GM19468 (cell line): ENCODE results near the gene IFT43.

Experiments
- ATAC-seq: cut with Tn5 transposase; IDR thresholded peaks from one replicate; pipeline ENCODE4 v1.9.1; 2021; ENCODE audit warnings: mild to moderate bottlenecking, moderate library complexity, moderate number of reproducible peaks; ENCODE audit not compliant: unreplicated experiment; ENCODE audit errors: extremely low read depth

Gene IFT43

DNA sequence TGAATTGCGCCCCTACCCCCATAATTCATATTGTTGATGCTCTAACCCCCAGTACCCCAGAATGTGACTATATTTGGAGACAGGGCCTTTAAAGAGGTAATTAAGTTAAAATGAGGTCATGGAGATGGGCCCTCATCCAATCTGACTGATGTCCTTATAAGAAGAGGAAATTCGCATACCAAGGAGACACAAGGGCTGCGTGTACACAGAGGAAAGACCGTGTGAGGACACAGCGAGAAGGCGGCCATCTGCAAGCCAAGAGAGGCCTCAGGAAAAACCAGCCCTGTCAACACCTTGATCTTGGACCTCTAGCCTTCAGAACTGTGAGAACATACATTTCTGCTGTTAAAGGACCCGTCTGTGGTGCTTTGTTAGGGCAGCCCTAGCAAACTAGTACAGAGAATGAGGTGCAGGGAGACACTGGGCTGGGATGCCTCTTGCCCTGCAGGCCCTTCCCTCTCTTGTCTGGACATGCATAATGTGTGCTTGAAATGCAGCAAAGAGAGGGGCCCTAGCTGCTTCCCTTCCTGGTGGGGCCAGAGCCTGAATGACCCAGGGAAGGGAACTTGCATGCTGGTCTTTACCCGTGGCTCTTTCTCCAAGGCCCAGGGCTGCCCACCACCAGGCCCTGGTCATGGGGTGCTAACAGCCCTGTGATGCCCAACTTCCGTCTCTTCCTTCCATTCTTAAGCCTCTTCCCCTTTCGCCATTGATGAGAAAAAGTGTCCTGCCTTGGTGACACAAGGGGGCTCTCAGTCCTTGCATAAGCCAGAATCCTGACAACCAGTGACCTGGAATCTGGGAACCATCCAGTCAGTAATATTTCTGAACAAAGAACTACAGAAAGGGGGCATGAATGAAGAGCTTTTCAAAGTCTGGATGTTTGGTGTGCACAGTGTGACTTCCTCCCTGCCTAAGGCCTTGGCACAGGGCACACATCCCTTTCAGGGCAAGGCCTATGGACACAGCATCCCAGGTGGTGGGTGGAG is 116.1 kb downstream of the IFT43 start:
- no peak for ATAC-seq

DNA sequence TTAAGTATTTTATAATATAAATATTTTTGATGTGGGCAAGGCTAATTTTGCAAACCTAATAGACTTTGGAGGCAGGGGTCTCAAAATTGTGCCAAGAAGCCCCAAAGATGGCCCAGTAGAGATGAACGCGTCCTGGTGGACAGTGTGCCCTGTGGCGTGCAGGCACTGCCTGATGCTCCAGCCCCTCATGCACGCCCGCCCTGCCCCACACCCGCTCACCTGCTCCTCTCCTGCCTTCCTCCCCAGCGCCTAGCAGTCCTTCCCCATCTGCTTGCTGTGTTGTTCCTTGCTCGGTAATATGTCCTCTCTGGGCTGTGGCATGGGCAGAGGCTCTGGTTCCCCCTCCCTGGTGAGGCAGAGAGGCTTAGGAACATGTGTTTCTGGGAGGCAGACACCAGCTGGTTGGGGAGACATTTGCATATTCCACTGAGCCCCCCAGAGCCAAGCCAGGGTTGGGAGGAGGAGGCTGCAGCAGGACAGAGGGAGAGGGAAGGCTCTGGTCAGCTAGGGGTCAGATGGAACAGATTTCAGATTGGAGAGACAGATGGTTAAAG is 119.3 kb downstream of the IFT43 start:
- ATAC-seq = no peak

DNA sequence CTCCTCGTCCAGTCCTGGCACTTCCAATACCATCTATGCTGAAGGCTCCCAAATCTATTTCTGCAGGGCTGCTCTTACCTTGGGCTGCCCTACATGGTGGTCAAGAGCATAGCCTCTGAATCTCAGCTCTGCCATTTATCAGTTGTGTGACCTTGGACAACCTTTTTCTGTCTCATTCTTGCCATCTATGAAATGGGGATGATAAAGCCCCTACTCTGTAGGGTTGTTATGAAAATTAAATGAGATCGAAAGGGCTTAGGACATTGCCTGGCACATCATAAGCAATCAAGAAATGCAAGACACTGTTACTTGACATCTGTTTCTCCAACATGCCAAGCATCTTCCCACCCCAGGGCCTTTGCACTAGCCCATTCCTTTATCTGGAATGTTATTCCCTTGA is 120.6 kb downstream of the IFT43 start:
- ATAC-seq = no peak

DNA sequence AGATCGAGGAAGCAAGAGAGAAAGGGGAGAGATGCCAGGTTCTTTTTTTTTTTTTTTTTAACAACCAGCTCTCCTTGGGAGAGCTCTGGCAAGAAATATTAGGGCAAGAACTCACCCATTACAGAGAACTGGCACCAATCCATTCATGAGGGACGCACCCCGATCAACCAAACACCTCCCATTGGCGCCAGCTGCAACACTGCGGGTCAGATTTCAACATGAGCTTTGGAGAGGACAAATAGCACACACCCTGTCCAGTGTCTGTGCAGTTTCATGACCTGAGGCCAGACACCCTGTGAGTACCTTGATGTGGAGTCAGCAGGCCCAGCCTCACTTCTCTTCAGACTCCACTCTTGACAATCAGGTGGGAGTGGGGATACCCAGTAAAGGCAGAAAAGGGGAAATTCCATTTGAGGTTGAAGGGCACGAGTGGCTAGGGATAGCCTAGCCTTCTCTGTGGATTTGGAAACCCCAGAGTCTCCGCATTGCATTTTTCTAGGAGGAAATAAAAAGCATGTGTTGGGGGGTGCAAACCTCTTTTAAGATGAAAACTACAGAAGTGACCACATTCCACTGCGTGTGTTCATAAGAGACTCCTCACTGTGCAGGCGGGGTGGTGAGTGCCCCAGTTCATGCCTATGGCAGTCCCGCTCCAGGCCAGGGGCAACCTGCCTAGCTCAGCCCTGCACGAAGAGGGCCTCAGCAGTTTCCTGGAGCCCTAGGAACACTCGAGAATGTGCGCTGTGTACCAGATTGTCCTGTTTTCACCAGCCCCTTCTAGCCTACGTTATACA is 123.7 kb downstream of the IFT43 start:
- ATAC-seq = no peak

DNA sequence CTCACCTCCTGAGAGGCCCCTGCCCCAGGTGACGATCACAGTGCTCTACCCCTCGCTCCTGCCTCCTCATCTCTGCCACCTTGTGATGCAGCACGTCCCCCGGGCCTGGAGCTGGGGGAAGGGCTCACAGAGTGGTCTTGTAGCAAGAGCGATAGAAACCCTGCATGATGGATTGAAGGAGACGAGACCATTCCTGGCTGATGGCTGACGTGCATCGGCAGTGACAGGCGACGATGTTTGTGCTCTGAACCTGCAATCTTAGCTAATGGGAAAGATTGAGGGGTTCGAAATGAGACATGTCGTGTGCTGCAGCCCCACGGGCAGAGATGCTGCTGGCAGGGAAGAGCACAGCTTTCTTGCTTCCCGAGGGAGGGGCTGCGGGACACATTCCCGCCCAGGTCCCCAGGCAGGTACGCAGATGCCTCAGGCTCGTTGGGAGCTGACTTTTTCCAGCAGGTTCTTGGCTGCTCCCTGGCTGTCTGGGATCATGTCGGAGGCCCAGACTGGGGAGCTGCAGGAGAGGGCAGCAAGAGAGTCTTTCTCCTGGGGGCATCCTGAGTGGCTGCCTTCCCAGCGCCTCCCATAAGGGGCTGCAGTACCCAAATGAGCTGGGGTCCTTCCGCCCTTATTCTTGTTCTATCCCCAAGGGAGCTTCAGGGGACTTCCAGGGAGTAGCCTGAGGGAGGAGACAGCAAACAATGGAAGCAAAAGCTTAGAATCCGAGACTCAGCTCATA is 127.5 kb downstream of the IFT43 start:
- no peak for ATAC-seq

DNA sequence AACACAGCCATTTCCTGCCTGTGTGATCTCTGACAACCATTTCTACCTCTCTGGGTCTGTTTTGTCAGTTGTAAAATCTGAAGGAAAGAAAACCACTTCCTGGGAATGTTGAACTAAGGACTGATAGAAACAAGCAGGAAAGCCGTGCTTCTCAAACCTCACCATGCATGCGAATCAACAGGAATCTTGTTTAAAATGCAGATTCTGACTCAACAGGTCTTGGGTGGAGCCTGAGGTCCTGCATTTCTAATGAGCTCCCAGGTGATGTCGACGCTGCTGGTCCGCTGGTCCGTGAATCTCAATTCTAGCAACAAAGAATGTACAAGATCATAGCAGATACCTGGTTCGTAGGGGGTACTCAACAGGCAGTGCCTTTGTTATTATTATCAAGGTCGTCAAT is 128.1 kb downstream of the IFT43 start:
- ATAC-seq = no peak

DNA sequence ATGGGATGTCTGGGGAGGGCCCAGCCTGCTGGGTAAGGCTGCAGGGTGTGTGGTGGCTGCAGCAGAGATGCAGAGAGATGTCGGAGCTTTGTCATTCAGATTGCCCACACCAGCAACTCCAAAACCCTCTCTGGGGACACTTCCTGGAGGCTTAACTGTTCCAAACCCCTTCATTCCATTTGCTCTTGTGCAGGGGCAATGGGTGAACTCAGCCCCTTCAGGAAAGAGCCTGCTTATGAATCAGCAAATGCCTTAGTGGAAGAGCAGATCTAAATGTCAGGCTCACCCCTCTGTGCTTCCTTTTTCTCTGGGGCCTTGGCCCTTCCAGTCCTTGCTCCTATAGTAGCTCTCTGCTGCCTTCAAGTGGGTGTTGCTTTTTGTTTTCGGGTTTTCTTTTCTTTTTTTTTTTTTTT is 129.5 kb downstream of the IFT43 start:
- ATAC-seq = no peak

DNA sequence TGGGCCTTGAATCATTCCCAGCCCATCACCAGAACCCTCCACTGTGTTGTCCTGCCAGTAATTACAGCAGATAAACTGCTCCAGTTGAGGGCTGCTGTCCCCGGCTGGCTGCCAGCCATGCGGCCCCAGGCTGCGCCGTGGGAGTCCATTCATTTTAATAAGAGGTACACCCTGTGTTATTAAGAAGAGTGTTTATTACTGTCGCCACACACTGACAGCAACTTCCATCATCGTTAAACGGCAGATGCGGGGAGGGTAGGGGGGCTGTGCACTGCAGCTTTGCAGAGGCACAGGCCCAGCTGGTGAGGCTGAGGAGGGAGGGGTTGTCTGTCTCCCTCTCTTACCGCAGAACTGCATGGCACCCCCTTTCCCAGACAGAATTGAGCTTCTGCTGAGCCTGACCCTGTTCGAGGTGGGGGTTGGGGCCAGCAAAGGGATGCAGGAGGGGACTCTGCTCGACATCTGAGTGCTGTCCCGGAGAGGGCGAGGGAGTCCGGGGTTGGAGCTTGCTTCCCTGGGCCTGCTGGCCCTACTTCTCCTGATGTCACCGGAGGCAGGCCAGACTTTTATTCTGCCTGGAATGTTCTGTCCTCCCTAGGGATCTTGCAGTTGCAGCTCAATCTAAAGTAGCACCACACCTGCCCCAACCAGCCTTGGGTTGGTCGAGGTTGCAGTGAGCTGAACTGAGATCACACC is 132.4 kb downstream of the IFT43 start:
- no peak for ATAC-seq

DNA sequence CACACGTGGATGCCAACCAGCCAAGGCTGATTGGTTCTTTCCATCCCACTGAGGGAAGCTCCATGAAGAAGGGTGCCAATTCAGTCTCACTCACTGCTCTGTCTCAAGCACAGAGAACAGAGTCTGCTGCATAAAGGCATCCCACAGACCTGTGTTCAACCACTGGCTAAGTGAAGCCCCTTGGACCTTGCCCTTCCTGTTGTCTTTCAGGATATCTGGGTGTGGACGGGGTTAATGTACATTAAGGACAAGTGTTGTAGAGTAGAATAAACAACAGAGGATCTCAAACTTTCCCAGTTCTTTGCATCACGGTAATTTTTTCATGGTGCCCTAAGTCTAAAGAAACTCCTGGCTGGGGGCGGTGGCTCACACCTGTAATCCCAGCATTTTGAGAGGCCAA is 133.0 kb downstream of the IFT43 start:
- ATAC-seq = no peak

DNA sequence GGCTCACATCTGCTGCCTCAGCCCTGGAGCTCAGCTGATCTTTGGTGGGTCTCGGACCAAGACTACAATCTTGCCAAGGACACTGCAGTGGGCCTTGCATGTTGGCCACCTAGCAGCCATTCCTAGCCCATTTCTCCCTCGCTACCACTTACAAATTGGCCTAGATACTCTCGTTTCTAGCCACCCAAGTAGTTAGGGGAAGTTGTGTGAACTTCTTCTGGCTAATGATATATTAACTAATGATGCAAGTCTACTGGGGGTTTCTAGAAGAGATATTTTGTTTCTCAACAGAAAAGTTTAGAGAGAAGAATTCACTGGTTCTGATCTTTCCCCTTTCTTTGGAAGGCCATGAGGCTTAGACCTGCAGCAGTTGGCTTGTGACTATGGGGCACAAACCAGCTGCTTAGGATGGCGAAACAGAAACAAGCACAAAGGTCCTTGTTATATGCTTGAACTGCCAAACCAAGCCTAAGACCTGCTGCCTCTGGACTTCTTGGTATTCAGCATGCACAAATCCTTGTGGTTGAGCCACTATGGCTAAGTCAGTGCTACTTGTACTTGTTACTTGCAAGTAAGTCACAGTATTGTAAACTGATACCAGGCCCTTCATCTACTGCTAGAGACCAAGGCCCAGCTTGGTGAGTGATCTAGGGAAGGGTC is 135.7 kb downstream of the IFT43 start:
- ATAC-seq = no peak

DNA sequence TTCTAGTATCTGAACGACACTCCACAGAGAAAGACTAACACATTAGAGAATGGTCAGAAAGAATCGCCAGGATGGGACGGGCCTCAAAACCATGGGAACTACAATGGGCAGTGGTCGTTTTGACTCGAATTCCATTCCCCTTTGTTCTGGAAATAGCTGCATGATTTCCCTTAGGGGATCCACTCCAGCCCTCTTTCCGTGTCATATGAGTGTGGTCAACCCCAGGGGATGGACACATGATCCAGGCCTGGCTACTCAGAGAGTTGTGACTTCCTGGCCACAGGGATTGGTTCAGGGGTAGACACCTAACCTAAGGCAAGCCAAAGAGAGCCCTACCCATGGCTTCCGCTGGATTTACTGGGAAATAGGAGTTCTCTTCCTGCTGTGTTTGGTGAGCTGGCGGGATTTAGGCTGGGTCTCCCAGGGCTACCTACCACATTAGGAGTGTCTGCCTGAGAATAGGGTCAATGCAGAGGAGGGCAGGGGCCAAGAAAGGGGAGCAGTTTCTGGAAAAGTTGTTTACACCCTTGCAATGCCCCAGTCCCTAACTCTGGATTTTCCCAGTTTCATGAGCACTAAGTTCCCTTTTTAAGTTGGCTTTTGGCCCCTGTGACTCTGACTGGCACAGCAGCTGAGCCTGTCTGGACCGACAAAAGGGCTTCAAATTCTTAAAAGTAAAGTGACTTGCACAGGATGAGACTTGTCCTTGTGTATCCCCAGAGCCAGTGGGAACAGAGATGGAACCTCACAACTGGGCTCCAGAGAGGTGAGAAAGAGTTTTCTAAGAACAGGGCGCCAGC is 138.1 kb downstream of the IFT43 start:
- ATAC-seq = no peak

DNA sequence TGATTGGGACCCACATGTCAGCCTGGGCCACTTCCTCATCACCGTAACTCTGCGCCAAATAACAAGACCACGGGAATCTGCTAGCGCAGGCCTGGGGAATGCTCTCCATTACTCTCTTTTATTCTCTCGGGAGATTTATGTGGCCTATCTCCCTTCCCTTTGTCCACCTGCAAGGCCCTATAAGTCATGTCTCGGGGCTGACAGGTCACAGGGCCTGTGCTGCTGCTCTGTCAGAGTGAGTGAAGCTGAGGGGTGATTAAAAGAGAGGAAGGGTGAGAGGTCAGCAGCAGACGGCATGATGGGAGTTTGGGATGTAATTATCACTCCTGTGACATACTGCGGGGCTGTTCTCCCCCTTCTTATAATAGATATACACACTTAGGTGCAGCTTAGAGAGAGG is 139.9 kb downstream of the IFT43 start:
- no peak for ATAC-seq

DNA sequence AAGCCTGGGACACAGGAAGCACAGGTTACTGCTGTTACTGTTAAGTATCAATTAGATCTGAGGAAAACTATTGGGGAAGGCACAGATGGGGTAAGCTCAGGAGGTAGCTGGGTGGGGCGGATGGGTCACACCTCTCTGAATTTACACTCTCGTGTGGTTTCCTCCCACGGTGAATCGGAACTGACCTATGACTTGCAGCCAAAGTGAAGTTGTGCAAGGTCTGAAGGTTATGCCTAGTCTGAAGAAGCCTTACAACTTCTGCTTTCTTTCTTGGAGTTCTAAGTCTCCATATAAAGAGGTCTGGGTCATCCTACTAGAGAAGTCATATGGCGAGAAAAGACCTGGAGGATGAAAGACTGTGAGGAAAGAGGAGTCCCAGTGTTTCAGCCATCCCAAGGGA is 140.5 kb downstream of the IFT43 start:
- no peak for ATAC-seq

DNA sequence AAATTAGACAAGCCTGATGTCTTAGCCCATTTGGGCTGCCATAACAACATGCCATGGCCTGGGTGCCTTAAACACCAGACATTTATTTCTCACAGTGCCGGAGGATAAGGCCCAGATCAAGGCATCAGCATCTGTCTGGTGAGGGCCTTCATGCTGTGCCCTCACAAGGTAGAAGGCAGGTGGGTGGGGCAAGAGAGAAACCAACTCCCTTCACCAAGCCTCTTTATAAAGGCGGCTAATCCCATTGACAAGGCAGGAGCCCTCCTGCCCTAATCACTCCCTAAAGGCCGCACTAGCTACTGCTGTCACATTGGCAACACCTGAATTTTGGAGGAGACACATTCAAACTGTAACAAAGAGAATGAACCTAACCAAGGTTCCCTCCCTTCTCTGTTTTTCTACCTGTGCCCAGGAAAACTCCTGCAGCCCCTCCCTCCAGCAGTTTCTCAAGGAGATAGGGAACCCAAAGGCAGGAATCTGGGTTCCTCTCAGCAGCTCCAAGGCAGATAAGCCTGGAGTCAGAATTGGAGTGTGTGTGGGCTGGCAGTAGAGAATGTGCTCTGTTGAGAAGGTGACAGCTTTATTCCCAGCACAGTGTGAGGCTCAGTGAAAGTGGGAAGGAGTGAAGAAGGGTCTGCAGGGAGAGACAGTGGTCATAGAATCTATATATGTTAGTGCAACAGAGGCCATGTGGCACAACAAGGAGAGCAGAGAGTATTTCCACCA is 144.5 kb downstream of the IFT43 start:
- ATAC-seq = no peak

DNA sequence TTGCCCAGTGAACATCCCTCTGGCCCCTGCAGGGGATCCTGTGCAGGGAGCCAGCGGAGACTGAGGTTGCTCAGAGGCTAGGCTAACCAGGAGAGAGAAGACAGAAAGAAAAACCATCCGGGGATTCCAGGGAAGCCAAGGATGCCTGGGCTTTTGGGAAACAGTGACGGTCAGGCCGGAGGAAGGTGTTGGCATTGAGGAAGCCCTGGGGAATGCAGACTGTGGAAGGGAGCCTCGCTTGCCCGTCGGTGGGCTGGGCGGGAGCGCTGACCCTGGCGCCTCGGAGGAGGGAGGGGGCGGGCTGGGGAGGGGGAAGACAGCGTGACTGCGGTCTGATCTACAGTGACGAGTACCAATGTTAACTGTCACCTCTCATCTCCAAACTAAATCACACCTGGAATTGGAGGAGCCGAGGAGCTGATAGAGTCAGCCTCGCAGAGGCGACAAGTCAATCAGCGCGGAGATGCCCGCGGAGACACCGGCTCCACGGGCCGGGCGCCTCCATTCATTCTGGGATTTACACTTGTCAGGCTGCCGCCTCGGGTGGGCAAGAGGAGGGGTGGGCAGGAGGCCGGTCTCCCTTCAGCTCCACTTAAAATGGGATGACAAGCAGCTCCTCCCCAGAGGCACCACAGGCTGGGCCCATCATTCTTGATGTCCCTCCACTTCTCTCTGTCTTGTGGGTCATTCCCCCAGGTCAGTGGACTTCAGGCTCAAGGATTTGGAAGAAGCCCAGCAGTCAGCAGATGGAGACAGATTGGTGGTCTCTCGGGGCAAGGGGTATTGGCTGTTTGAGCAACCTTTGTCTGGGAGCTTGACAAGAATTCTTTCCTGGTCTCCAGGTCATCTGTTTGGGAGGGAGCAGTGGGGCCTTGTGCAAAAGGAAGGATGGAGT is 145.8 kb downstream of the IFT43 start:
- ATAC-seq = no peak

DNA sequence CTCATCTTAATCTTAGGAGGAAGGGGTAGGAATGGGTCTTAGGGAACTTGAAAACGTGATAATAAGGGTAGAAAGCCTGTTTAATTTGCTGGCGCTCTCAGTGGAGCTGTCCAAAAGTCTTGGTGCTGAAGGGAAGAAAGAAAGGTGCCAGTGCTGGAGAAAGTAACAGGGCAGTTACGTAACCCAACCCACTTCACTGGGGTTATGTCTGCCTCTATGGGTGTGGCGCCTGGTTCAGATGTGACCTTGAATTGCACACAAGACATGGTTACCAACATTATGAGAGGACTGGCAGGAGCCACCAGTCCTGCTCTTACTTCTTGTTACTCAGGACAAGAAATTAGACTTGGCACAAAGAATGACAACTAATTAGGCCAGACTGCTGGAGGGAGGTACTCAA is 147.5 kb downstream of the IFT43 start:
- no peak for ATAC-seq
